RWPE1 (cell line): ENCODE measurements around the gene GRAMD1B.

Experiments
- CTCF ChIA-PET: fragments of 350-600 bp; sonication (Branson Sonifier 250); formaldehyde crosslinking; extraction: SDS; loops from one replicate; lab custom pipeline; 2021; lab: Yijun Ruan, JAX
- POLR2A ChIA-PET: fragments of 400-600 bp; formaldehyde crosslinking; extraction: SDS; loops from one replicate; lab custom pipeline; 2020; ENCODE audit warnings: antibody characterized with exemption; ENCODE audit not compliant: low non-redundant PET; lab: Yijun Ruan, JAX
- DNase-seq: peaks from one replicate; pipeline ENCODE4 v3.0.0; 2012; ENCODE audit warnings: low spot score
- H3K27ac ChIP-seq: fragments of 450-650 bp; 2 replicates; pipeline ENCODE4 v1.5.1; 2017
- CTCF ChIP-seq: fragments of 450-650 bp; conservative IDR thresholded peaks from 2 replicates; pipeline ENCODE4 v1.5.1; 2017; ENCODE audit warnings: low read depth, mild to moderate bottlenecking

The GRAMD1B gene

DNA sequence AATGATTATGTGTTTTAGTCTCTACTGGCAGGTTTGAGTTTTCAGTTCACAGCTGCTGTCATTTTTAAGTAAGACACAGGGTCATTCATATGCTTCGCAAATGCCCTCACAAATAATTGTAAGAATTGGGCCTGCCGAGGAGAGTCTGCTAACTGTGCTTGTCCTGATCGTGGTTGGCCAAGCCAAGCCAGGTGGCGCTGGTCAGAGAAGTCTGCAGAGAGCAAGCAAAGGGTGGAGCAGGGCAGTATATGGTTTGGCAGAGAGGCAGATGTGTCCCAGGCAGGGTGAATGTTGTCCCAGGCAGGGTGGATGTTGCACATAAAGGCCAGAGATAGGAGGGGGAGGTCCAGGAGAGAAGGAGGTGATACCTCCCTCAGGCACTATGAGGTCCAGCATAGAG lies 171.7 kb downstream of the GRAMD1B start:
- ChIA-PET POLR2A (no interaction called here), CTCF (no interaction called here)
- no peak for TF ChIP-seq CTCF
- H3K27ac ChIP-seq, result no peak overlapping the region
- no peak for DNase-seq

DNA sequence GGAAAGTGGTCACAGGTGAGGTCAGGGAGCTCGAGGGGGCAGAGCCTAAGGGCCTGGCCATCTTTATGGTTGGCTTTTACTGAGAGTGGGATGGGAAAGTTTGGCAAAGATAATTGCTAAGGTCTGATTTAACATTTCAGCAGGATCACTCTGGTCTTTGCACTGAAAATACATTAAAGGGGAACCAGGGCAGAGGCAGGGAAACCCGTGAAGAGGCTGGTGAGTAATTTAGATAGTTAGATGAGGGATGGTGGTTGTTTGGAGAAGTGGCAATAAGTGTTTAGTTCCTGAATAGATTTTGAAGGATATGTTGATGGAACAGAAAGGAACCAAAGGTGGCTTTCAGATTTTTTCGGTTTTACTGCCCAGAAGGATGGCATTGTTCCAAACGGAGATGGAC lies 173.6 kb downstream of the GRAMD1B start:
- no peak for TF ChIP-seq CTCF
- no peak for DNase-seq
- H3K27ac ChIP-seq, result no peak overlapping the region
- ChIA-PET CTCF (no interaction called here), POLR2A (no interaction called here)

- no peak overlapping the region for H3K27ac ChIP-seq
- no peak for DNase-seq
- no peak for TF ChIP-seq CTCF
- ChIA-PET CTCF (interaction anchor here (2.2 kb wide), 1 partner anchor 27 kb away, joined by 7 read pairs; no protein-coding TSS in a partner anchor), POLR2A (no interaction called here)
These were observed 177.7 kb downstream of the GRAMD1B start for GRCh38 chr11:123607781-123608180.

DNA sequence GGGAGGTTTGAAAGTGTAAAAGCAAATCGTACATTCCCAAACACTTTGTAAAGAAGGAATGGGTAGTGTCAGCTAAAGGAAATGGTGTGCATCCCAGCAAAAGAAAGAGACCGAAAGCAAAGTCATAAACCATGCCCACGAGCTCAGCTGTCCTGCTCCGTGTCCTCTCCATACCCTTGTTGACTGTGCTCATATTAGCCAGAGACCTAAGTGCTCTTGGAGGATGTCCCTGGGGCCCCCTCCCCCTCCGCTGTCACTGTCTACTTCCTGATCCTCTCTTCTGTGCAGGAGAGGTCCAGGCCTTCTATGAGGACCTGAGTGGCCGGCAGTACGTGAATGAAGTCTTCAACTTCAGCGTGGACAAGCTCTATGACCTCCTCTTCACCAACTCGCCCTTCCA lies 178.3 kb downstream of the GRAMD1B start:
- DNase-seq, result no peak
- CTCF ChIA-PET, result no interaction called here
- POLR2A ChIA-PET, result no interaction called here
- H3K27ac ChIP-seq, result no peak overlapping the region
- no peak for TF ChIP-seq CTCF

DNA sequence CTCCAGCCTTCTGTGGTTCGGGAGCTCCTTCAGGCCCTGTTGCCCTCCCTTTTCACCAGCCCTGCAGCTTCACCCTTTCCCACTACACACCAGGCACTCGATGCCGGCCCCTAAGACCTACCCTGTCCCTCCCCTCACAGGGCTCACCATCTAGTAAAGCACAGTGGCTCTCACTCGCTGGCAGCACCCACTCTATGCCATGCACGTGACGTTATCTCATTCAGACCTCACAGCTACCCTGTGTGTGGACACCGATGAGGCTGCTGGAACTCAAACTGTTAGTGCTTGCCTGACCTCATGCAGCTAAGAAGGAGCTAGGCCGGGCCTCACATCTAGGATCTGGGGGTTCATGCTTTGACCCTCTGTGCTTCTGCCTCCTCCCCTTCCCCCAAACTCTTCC lies 178.9 kb downstream of the GRAMD1B start:
- no peak overlapping the region for H3K27ac ChIP-seq
- no peak for DNase-seq
- ChIA-PET POLR2A (no interaction called here), CTCF (no interaction called here)
- no peak for TF ChIP-seq CTCF

- POLR2A ChIA-PET, result no interaction called here
These were observed 181.6 kb downstream of the GRAMD1B start for GRCh38 chr11:123611698-123612097.

More at GRCh38 chr11:123611698-123612097, 181.6 kb downstream of the GRAMD1B start:
- TF ChIP-seq CTCF, result no peak
- DNase-seq, result no peak
- CTCF ChIA-PET, result interaction anchor here (0.6 to 0.7 kb wide), 3 partner anchors 31 to 132 kb away, joined by 3 to 4 read pairs (median 4); no protein-coding TSS in a partner anchor
- no peak overlapping the region for H3K27ac ChIP-seq
